Iris pigment epithelial cell (primary cell): ENCODE data around the gene POLE2.
A peak's percentile ranks its signal among the peaks of the same experiment; 100 is the strongest.
"Not testable (repeated sequence)": the region's sequence is repeated elsewhere in the genome, so short reads cannot be mapped to it uniquely, and the experiment has no call there.

Experiments
- DNase-seq: peaks from one replicate; pipeline ENCODE4 v3.0.0-alpha.2; 2011; ENCODE audit warnings: low read depth

The POLE2 gene, protein sequence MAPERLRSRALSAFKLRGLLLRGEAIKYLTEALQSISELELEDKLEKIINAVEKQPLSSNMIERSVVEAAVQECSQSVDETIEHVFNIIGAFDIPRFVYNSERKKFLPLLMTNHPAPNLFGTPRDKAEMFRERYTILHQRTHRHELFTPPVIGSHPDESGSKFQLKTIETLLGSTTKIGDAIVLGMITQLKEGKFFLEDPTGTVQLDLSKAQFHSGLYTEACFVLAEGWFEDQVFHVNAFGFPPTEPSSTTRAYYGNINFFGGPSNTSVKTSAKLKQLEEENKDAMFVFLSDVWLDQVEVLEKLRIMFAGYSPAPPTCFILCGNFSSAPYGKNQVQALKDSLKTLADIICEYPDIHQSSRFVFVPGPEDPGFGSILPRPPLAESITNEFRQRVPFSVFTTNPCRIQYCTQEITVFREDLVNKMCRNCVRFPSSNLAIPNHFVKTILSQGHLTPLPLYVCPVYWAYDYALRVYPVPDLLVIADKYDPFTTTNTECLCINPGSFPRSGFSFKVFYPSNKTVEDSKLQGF

DNA sequence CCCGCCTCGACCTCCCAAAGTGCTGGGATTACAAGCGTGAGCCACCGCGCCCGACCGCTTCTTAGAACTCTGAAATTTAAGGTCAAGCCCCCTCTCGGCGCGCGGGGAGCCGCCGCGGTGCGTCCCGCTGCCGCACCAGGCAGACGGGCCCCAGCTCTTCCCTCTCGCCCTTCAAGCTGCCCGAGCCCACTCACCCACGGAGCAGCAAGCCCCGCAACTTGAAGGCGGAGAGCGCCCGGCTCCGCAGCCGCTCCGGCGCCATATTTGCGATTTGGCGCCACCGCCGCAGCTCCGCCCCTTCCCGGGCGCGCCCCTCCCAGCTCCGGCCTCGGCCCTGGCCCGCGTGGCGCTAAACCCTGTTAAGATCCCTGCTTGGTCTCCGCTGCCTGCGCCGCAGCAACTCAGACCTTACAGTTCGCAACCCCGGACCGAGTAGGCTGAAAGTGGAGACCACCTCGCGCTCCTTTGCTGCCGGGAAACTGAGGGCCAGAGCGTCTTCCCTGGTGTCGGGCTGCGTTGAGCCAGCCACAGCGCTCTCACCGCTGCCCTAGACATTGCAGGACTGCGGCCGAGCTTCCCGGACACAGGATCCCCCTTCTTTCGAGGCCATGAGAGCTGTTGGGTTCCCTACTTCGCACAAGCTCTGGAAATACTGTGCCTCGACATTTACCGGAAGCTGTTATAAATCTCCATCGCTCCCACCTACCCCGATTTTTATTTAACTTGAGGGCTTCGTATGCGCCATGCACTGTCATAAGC lies at the start of gene POLE2:
Gene POLE2, minus strand, starts transcription at position 273 of the 759 bp plus-strand sequence. Its CDS starts 11 bp downstream, at position 262.
- DNase-seq, result peak; percentile 67

DNA sequence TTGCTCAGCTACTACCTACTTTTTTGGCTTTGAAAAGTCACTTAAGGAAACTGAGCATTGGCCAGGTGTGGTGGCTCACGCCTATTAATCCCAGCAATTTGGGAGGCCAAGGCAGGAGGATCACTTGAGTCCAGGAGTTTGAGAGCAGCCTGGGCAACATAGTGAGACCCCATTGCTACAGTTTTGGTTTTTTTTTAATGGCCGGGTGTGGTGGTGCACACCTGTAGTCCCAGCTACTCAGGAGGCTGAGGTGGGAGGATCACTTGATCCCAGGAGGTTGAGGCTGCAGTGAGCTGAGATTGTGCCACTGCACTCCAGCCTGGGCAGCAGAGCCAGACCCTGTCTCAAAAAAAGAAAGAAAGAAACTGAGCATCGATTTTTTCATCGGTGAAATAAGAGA lies 47.7 kb upstream of the POLE2 start:
- not testable (repeated sequence) for DNase-seq

DNA sequence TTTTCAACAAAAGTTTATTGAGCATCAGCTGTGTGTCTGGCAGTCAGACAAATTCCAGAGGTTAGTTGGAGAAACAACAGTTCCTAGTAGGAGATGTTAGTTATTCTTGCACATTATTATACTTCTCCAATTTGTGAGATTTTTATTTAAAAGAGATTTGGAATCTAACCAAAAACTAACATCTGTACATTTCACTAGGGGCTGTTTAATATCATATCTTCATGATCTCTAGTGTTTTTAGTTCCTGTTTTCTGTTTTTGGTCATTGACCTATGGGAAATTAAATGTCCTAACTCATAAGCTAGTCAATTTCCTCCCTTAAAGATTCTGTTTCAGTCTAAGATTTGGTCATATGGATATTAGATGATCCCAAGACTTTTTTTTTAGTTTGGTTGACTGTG lies 45.8 kb upstream of the POLE2 start:
- no peak for DNase-seq

DNA sequence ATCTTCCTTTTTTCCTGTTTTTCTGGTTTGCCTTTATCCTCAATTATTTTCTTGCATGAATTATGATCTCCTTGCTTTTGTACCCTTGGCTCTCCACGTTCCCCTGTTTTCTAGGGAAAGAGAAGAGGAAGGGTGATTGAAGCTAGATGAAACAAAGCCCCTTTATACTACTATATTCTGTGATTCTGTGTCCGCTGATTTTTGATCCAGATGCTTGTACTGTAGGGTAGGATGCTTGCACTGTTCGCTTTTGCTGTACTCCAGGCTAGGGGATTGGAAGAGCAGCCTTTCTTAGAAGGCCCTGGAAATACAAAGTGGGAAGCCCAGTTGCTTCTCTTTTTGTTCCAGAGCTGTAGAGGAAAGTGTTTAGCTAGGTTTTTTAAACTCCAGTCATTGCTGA lies 44.9 kb upstream of the POLE2 start:
- no peak for DNase-seq

DNA sequence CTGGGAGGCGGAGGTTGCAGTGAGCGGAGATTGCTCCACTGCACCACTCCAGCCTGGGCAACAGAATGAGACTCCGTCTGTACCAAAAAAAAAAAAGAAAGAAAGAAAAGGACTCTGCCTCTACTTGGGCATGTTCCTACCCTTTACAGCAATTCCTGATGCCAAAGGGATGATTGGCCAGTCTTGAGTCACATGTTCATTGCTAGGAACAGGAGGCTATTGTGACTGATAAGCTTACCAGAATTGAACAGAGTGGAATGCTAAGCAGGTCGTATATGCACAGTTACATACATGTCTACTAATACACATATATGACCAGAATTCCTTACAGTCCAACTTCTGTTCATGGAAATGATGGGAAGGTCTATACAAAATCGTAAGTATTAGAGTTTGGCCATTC lies 39.2 kb upstream of the POLE2 start:
- DNase-seq, result no peak

DNA sequence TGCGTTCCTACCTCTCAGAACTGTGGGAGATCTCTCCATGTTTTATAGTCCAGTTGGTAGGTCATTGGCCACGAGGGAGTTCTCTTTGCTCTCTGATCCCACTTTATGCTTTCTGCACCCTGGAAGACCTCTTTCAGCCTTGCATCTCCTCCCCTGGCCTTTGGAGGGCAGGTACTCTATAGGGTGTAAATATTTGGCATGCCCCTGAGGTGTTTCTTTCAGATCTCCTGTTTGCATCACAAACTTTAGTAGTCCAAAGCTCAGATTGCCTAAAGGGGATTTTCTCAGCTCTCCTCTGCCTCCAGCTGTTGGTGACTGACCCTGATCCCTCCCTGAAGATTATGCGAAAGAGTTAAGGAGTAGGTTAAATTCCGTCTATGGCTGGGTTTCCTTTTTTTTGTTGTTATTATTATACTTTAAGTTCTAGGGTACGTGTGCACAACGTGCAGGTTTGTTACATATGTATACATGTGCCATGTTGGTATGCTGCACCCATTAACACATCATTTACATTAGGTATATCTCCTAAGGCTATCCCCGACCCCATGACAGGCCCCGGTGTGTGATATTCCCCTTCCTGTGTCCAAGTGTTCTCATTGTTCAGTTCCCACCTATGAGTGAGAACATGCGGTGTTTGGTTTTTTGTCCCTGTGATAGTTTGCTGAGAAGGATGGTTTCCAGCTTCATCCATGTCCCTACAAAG lies 33.9 kb upstream of the POLE2 start:
- not testable (repeated sequence) for DNase-seq

DNA sequence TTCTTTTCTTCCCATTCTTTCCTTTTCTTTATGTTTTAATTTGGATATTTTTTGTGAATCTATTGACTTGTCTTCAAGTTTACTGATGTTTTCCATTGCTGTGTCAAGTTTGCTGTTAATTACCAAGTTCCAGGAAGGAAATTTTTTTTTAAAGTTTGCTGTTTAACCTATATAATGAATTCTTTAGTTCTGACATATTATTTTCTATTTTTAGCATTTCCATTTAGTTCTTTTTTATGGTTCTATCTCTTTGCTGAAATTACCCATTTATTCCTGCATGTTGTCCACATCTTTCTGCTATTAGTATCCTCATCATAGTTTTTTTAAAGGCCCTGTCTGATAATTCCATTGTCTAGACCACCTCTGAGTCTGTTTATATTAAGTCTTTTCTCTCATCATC lies 32.7 kb upstream of the POLE2 start:
- DNase-seq, result no peak

DNA sequence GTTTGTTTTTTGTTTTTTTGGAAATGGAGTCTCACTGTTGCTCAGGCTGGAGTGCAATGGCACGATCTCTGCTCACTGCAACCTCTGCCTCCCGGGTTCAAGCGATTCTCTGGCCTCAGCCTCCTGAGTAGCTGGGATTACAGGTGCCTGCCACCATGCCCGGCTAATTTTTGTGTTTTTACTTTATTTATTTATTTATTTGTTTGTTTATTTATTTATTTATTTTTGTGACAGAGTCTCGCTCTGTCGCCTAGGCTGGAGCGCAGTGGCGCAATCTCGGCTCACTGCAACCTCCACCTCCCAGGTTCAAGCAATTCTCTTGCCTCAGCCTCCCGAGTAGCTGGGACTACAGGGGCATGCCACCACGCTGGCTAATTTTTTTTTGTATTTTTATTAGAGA lies 23.0 kb upstream of the POLE2 start:
- not testable (repeated sequence) for DNase-seq

DNA sequence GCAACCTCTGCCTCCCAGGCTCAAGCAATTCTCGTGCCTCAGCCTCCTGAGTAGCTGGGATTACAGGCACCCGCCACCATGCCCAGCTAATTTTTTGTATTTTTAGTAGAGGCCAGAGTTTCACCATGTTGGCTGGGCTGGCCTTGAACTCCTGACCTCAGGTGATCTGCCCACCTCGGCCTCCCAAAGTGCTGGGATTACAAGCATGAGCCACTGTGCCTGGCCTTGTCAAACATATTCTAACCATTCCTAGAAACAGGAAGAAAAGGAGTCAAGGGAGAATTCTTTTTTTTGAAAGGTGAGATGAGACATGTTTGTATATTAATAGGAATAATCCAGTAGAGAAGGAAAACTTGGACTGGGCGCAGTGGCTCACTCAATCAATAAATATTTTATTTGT lies 16.5 kb upstream of the POLE2 start:
- not testable (repeated sequence) for DNase-seq

DNA sequence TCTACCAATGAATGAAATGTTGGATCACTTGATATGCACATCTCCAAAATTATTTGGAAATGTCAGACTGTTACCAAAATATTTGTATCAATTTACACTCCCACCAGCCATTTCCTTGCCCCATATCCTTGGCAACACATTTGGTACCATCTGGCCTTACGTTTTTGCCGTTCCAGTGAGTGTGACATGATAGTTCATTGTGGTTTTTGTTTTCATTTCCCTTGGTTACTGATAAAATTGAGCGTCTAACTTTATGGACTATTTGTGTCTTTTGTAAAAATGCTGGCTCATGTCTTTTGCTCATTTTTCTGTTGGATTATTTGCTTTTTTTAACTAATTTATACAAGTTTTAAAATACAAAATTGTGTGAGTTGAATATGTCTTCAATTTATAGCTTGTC lies 16.0 kb upstream of the POLE2 start:
- DNase-seq, result no peak

DNA sequence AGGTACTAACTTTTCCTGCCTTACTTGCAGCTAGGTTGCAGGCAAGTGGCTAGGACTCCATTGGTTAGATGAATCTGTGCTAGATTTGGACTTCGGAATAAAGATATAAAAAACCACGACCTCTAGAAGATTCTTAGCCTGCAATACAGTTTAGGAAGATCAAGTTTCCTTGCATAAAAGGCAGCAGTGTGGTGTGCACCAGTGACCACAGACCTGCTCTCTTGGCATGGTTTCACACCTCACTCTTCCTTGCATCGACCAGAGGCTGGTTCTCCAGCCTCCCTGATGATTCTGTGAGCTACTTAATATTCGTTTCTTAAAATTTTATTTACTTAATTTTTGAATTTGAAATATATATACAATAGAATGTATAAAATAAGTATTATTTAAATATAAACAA lies 14.7 kb upstream of the POLE2 start:
- DNase-seq, result no peak

DNA sequence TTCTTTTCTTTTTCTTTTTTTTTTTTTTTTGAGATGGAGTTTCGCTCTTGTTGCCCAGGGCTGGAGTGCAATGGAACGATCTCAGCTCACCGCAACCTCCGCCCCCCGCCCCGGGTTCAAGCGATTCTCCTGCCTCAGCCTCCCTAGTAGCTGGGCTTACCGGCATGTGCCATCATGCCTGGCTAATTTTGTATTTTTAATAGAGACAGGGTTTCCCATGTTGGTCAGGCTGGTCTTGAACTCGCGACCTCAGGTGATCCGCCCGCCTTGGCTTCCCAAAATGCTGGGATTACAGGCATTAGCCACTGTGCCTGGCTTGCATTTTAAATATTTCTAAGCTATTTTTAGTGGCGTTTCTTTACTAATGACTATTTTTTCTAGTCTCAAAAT lies 5.7 kb upstream of the POLE2 start:
- not testable (repeated sequence) for DNase-seq

DNA sequence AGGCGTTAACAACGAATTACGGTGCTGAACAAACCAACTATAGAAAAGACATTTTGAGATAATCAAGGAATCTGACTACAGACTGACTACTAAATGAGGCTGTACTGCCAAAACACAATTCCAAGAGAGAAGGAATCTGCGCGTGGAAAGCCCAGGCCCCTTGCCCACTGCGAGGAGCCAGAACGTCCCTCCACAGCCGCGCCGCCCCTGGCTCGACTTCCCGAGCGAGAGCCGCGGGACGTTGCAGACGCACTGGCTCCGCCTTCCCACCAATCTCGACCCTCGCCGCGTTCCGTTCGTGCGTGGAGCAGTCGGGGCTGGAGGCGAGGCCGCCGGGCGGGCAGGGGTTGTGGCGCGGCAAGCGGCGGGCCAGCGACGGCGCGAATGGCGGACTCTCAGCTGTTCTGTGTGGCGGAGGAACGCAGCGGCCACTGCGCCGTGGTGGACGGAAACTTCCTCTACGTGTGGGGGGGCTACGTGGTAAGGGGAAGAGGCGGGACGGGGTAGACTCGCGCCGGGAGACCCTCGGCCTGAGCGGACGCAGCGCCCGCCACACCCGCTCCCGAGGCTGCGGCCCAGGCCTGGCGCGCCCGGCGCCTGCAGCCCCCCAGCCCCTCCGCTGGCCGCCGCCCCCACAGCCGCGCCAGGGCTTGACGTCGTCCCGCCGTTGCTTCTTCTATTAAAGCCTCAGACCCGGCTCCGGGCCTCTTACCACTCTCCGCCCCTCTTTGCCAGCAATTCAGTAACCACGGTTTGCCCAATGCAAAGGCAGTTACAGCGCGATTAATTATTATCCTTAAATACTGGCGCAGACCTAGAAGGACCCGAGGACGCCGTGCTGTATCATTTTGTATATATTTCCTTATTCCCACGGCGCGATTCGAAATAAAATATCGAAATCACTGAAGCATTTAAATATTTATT lies 5.1 kb upstream of the POLE2 start, which contains the start of gene KLHDC1:
Gene KLHDC1, plus strand, starts transcription at position 310 of the 924 bp plus-strand sequence. Its CDS starts 75 bp downstream, at position 385.
- DNase-seq, result peak; percentile 77

DNA sequence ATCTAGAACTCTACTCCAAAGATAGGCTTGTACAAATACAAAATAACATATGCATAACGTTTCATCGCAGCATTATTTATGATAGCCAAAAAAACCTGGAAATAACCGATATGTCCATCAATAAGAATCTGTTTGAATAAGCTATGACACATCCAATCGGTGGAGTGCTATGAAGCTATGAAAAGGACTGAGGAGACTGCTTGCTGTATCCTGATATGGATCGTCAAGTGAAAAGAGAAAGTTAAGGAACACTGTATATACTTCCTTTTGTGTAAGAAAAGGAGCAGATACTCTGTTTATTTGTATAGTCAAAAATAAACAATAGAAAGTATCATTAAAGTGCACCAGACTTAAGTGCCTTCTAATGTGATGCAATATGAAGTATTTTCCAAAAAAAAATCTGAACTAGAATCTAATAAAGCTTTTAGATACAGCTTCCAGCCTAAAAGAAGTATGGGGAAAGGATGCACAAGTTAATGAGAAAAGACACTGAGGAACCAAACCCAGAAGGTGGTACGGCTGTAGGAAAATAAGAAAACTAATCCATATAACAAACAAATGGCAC lies 4.3 kb upstream of the POLE2 start:
- no peak for DNase-seq

DNA sequence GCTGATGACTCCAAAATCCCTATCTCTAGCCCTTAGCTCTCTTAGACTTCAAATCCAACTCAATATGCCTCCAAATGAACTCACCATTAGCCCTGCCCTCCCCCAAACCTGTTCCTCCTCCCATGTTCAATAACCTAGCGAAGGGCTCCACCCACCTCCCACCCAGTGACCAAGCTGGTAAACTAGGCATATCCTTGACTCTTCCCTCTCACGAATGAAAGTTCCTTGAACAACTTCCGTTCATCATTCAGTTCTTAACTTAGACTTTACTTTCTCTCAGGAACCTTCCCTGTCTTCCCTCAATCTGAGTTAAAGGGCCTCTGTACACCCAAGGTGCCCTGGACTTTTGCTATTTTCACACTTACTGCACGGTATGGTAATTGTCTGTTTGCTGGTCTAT lies 3.0 kb upstream of the POLE2 start:
- no peak for DNase-seq

DNA sequence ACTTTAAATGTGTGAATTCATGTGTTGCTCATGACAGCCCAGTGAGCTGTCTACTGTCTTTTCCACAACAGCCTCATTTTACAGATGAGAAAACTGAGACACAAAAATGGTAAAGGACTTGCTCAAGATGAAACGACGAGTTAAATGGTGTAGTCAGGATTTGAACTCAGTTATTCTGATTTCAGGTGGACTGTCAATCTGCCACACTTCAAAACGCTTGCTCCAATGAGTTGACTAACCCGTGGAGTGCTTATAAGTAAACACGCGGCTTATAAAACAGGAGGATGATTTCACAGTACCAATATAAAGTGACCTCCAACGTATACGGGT lies 652 bp upstream of the POLE2 start:
- no peak for DNase-seq

DNA sequence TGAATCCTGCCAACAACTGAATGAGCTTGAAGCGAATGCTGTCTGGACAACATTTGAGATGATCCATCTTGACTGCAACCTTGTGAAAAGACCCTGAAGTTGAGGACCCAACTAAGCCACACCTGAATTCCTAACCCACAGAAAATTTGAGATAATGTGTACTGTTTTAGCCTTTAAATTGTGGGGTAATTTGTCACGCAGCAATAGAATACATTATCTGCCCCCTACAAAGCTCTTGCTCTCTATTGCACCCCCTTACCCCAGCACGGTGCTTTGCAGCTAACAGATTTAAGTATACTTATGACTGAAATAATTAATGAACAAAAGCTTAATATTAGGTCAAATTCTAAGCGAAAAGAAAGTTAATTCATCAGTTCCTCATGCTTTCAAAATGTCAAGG lies 1.6 kb downstream of the POLE2 start:
- no peak for DNase-seq

DNA sequence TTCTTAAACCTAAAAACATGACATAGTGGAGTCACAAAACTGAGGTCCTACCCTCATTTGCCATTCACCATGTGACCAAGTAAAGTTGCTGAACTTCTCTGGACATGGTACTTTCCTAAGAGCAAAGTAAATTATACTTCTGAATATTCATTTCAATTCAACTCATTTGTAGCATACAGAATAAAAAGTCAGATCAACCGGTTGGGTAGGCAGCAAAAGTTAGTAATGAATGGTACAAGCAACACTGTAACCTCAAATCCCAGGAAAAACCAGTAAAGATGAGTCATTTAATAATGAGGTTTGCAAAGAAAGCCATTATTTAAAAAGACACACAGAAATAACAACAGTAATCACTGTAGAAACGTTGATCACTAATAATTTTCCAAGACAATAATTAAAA lies 8.7 kb downstream of the POLE2 start:
- DNase-seq, result peak; percentile 35

DNA sequence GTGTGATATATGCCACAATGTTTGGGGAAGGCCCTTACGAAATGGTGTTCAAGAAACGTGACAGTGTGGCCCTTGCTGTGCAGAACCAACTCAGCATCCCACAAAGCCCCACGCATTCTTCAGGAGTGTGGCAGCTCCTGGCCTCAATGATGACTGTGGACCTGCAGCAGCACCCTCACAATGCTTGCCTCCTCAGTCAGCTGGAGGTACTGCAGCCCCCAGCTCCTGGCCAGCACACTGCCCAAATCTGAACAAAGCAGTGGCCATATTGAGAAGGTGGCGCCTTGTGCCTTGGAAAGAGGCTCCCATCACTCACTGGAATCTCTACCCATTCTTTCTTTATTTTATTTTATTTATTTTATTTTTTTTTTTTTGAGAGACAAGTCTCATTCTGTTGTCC lies 10.4 kb downstream of the POLE2 start:
- no peak for DNase-seq

DNA sequence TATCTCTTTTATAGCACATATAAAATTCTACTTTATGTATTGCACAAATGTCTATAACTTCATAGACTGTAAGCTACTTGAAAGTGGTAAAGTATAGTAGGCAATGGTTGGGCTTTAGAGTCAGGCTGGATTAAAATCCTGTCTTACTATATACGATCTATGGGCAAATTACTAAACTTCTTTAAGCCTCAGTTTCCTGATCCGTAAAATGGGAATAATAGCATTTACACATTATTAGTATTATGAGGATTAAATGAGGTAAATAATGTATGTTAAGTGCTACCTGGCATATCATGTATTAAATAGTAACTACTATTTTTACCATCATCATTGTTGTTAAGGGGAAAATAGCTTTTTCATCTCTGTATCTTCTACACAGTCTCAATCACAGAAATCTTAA lies 14.4 kb downstream of the POLE2 start:
- no peak for DNase-seq

DNA sequence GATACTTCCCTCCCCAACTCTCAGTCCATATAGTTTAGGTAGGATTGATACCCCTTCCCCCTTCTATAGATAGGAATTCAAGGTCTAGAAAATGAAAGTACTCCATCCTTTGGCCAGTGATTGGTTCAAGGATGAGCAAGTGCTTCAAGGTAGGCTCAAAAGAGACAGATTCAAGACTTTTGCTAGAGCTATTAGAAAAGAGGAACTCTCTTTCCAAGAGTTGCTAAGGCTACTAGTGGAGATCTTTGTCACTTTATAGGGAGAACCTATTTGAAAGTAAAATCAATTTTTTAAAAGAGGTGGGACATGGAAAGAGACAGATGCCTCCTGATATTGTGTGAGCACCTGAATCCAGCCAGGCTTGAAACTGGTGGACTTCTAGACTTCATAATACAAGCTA lies 17.5 kb downstream of the POLE2 start:
- no peak for DNase-seq
